ENCODE results near the gene RNLS. TPM values are rescaled to one million over a fixed set of nuclear protein-coding genes. Genes with fewer than 3 reads are reported as not detected.
"Not testable (repeated sequence)": the region's sequence is repeated elsewhere in the genome, so short reads cannot be mapped to it uniquely, and the experiment has no call there.

Gene RNLS
- total RNA-seq, 1 donor from 2014 or later: 10.4 TPM

DNA sequence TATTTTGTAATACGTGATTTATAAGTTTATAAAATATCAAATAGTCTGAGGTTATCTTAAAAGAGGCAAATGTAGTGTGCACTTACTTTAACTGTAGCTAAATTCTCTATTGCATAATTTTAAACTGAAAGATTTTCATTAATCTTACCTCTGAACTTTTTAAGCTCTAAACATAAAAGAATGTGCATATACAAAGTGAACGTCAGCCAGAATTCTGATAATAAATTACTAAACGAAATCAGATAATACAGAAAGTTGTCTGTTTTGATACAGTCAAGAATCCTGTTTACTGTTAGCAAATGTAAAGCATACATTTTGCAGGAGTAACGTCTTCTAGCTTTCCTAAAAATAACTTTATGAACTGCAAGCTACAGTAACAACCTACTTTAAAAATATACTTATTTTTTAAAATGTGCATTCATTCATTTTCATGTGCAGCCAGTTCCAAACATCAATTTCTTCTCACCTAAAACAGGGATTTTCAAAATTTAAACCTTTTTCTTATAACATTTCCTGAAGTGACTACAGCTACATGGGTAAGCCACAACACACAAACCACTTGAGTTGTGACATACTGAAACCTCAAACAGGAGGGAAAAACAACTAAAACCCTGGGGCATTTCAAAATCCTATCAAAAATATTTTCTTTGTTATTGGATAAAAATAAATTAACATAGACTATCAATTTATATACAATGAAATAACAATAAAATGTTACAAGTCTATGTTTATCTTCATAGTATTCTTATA, 92.7 kb downstream of the RNLS start:
- intact Hi-C loops (cut with DNase I): no loop called here
- DNase-seq (ENCODE audit: low spot score): no peak

DNA sequence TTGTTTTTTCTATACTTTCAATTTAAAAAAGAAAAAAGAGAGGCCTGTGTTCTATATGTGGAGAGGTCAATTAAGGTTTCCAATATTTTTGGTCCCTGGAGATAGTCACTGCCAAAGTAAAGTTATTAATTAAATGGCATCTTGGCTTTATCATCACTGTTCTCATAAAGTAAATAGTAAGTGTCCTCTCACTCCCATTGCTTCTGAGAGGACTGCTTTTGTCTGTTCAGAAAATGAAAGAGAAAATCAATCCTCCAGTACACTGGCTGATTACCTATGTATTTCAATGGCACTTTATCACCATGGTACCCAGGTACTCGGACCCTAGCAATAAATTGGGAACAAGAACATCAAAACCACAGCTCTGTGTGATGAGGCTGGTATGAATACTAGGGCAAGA, 94.0 kb downstream of the RNLS start:
- no peak for DNase-seq (ENCODE audit: low spot score)
- intact Hi-C loops (cut with DNase I): no loop called here

DNA sequence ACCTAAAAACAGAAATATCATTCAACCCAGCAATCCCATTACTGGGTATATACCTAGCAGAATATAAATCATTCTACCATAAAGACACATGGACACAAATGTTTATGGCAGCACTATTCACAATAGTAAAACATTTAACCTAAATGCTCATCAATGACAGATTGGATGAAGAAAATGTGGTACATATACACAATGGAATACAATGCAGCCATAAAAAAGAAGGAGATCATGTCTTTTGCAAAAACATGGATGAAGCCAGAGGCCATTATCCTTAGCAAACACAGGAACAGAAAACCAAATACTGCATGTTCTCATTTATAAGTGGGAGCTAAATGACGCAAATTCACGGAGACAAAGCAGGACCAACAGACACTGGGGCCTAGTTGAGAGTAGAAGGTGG, 96.3 kb downstream of the RNLS start:
- DNase-seq (ENCODE audit: low spot score); intact Hi-C loops (cut with DNase I): not testable (repeated sequence)

DNA sequence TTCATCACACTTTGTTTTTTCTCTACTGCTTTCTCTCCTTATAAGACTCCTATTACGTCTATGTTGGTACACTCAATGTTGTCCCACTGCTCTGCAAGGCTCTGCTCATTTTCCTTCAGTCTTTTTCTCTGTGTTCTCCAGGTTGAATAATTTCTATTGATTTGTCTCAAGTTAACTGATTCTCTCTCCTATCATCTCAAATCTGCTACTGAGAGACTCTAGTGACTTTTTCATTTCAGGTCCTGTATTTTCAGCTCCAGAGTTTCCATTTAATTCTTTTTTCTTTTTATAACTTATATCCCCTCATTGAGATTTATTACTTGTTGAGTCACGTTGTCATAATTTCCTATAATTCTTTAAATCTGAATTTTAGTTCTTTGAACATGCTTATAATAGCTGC, 100.9 kb downstream of the RNLS start:
- no peak for DNase-seq (ENCODE audit: low spot score)
- intact Hi-C loops (cut with DNase I): no loop called here

DNA sequence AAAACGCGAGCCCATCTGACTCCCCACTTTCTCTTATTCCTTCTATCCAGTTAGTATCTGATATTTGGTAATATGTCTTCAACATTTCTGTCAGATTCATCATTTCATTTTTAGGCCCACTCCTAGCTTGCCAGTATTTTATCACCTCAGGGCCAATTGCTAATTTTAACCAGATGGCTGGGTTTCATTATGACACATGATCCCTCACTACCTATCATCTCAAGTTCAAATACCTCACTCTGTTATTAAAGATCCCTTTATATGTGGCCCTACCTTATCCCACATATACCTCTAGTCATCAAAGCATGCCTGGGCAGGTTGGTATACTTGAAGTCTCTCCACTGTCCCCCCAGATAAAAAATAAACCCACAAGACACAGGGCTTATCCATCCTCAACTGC, 104.9 kb downstream of the RNLS start:
- no peak for DNase-seq (ENCODE audit: low spot score)
- intact Hi-C loops (cut with DNase I): no loop called here

DNA sequence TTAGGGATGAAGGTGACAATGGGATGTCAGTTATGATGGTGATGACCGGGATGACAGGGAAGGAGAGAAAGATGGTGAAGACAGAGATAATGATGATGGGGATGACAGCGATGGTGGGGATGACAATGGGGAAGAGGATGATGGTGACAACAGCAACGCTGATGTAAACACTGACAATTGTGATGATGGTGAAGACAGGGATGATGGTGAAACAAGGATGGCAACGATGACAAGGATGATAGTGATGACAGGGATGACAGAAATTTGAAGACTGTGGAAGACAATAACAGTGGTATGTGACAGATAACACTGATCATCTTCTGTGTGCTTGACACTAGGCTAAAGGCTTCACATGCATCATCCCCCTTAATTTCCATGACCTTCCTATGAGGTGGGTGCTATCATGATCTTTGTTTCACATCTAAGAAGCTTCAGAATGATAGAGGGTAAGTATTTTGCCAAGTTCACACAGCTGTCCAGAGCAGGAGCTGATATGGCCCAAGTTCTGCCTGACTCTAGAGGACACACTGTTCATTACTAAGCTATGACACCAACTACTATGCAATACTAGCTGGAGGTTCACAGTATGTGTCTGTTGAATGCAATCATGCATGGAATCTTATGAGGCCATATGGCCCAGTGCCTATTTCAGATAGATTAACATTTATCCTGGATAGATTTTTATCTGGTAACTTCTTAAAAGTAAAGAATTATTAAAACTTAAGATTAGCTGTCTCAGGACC, 105.6 kb downstream of the RNLS start:
- intact Hi-C loops (cut with DNase I): no loop called here
- no peak for DNase-seq (ENCODE audit: low spot score)

DNA sequence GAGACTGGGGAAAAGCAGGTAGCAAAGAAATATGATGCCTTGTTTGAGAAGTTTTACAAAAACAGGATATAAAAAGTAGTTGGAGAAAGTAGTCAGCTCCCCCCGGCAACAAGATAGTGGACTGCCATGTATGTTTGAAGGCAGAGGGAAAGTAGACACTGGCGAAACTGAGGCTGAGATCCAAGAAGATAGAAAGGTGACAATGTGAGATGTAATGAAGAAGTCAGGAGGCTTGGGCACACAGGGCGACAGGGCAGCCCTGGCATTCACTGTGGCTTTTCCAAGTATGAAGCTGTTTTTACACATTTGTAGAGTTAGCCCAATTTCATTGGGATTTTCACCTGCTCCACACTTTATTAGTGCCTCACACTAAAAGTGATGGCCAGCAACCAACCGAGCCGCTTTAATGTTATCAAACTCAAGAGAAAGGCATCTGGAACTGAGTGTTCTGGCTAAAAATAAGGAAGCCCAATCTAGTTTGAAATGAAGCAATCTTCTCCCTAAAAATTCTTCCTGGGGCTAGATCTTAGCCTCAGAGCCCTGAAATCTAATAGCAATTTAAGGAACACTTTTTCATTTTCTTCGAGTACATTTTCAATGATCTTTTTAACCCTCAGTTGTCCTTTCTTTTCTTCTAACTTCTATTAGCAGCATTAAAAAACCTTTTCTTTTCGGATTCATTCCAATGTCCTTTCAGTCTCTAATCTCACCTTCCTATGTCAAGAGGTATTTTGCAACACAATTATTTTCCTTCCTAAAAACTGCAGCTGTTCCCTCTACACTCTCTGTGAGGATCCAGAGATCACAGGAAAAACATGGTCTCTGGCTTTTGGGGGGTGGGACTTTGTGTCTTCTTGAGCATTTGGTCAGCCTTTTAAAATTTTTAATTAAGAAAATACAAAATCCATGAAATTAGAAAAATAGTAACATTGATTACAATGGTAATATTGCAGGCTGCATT, 108.0 kb downstream of the RNLS start:
- no peak for DNase-seq (ENCODE audit: low spot score)
- intact Hi-C loops (cut with DNase I): no loop called here

DNA sequence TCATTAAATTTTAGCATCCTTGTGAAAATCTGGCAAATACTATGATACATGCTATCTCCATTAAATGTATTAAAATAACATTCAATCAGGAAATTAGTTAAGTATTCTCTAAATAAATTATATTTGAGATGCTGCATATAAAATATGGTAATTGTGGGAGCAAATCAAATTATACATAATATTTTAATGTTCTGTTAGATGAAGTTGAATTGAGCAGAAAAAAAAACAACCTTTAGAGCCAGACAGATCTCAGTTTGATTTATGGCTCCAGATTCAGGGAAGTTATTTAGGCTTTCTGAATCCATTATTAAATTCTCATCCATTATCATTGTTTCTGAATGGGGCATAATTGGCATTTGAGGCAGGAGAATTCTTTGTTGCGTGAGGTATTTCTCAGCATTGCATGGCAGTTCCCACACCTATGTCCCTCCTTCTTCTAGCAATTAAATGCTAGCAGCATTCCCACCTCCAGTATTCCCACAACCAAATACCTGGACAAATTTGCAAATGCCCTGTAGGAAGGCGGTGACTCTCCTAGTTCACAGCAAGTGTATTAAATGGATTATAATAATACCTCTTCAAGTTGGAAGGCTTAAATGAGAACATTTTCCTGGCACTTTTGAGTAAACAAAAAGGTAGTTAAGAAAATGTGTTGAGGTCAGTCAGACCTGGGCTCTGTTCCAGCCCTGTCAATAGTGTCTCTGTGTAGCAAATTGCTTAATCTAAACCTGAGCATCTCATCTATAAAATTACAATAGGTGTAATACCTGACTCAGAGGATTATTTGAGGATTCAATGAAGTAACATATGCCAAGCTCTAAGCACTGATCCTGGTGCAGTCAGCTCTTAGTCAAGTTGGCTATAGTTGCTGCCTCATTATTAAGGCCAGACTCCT, 108.9 kb downstream of the RNLS start:
- intact Hi-C loops (cut with DNase I): no loop called here
- DNase-seq (ENCODE audit: low spot score): no peak

DNA sequence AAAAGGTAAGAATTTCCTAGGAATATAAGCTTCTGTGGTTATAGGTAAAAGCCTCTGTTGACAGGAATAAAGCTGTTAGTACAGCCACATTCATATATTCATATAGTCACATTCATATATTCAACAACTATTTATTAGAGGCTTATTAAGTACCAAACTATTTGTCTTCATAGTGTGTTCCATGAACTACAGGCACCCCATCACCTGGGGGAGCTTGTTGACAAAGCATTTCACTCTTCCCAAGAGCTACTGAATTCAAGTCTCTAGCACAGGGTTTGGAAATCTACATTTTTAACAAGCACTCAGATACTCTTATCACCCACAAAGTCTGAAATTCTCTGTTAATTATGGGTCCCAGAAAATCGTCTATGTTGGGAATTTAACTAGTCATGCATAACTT, 110.6 kb downstream of the RNLS start:
- intact Hi-C loops (cut with DNase I): no loop called here

DNA sequence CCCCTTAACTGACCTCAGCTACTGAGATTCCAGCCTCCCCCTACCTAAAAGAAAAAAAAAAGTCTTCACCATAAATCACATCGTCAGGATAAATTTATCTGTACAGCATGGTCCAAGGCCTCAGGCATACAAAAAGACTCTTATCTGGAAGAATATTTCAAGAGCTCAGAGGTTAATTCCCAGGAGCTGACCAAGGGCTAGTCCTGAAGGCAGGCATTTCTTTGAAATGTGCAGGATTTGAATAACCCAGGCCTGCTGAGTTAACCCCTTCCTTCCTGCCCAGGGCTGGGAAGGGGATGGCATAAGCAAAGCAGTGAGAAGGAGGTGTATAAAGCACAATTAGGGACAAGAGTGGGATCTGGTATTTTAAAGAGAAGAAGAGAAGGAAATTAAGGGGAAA, 111.2 kb downstream of the RNLS start:
- DNase-seq (ENCODE audit: low spot score): no peak
- intact Hi-C loops (cut with DNase I): no loop called here

More for the DNA sequence above, 110.6 kb downstream of the RNLS start:
- no peak for DNase-seq (ENCODE audit: low spot score)

DNA sequence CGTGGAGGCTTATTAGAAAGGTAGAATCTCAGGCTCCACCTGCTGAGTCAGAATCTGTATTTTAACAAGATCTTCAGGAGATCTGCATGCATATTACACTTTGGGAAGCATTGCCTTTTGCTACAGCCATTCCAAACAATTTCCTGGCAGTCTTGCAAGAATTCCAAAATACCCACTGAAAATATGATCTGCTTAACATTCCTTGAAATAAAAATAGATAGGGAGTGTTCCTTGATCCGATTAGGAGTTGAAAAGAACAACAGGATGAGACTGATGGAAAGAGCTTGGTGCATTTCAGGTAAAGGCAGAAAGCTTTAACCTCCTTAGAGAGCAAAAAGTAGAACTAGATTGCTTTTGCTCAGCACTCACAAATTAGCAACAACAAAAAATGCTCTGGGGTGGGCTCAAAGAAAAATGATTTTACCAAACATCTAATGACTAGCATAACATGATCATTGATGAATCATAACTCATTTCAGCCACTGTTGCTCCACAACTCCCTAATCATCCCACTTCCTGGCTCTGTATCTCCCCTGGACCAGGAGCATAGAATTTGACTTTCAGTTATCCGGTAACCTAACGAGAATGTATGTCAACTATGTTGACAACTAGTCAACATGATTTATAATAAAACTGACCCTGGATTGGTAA, 115.2 kb downstream of the RNLS start:
- intact Hi-C loops (cut with DNase I): no loop called here

DNA sequence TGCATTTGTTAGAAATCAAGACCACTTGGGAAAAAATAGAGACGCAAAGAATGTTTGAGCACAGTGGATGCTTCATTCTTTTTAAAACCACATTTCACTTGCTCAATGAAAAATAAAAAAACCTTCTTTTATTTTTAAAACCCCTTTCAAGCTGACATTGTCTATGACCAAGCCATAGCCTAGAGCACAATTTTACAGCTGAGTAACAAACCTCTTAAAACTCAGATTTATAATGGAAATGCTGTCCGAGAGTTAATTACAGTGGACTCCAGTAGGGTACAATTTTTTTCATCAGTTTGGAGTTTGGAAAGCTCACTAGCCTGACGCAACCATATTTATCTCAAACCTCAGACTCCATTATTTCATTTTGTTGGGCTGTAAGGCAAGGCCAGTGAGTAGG, 116.3 kb downstream of the RNLS start:
- intact Hi-C loops (cut with DNase I): no loop called here

More for the DNA sequence above, 115.2 kb downstream of the RNLS start:
- no peak for DNase-seq (ENCODE audit: low spot score)

DNA sequence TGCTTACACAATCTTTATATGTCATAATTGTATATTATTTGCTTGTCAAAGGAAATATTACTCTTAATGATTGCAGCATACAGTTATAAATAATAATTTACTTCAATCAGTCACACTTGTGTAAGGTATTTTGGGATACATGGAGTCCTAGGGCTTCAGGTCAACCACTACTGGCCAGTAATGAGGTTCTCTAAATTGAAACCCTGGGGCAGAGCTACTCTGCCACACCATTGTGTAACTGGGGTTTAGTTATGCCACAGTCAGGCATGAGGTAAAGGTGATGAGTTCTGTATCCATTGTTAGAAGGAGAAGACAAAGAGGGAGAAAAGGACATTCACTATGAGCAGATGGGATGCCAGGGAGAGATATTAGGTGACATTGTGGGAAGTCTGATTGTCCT, 117.4 kb downstream of the RNLS start:
- DNase-seq (ENCODE audit: low spot score): no peak
- intact Hi-C loops (cut with DNase I): no loop called here

More for the DNA sequence above, 116.3 kb downstream of the RNLS start:
- no peak for DNase-seq (ENCODE audit: low spot score)

DNA sequence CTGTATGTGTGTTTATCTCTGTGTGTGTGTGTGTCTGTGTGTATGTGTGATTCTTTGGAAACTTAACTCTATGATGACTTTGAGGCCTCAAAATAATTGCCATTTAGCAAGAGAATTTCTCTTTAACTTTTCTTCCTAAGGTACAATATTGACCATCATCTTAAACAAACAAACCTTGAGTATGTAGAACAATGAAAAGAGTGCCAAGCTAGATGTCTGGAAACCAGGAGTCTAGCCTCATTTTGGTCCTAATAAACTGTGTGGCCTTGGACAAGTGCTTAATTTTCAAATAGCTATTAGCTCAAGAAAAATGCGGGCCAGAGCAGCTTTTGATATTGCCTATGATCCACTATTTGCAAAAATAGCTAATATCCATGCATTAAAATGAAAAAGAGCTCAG, 119.3 kb downstream of the RNLS start:
- intact Hi-C loops (cut with DNase I): no loop called here
- no peak for DNase-seq (ENCODE audit: low spot score)

DNA sequence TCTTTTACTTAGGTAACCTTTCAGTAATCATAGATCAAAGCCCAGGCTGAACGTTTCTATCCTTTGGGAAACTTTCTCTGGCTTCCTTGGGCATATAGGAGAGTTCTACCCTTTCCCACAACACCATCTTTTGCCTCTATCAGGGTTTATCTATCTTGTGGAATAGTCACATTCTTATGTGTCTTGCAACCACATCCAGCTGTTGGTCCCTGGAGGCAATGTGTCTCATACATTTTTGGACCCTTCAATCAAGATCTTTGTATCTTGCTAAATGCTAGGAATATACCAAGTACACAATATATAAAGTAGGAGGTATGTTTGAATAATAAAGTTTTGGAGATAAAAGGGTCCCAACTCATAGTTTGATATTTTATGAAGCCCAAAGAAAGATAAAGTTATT, 121.7 kb downstream of the RNLS start:
- intact Hi-C loops (cut with DNase I): no loop called here
- DNase-seq (ENCODE audit: low spot score): no peak

DNA sequence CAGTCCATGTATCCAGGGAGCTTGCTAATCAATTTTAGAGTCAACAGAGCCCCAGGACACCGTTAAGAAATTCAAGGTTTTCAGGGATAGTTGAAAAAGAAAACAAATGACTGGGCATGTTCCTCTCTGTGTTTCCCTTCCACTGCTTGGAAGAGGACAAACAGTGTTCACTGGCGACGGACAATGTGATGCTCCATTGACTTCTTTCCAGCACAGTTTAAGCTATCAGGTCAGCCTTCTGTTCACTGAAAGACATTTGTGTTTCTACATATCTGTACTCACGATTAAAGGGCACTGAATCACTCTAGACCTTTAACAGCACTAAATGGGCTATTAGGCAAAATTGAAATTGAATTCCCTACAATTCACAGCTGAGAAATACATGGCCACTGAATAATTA, 123.6 kb downstream of the RNLS start:
- no peak for DNase-seq (ENCODE audit: low spot score)
- intact Hi-C loops (cut with DNase I): no loop called here

DNA sequence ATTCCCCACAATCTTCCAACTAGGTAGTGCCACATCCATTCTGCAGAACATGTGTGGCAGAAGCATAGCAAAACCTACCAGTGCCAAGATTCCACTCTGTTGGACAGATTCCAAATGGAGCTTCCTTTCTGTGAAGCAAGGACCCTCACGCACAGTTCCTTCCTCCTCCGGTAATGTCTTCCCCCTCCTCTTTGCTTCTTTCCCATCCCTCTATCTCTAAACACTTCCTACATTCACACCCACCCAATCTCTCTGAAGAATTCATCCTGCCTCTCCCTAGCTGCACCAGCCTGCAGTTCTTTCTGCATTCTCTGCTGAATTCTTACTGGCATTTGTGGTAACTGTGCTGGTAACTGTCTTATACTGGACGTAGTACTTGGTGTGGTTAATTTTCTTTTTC, 124.9 kb downstream of the RNLS start:
- intact Hi-C loops (cut with DNase I): no loop called here
- no peak for DNase-seq (ENCODE audit: low spot score)

DNA sequence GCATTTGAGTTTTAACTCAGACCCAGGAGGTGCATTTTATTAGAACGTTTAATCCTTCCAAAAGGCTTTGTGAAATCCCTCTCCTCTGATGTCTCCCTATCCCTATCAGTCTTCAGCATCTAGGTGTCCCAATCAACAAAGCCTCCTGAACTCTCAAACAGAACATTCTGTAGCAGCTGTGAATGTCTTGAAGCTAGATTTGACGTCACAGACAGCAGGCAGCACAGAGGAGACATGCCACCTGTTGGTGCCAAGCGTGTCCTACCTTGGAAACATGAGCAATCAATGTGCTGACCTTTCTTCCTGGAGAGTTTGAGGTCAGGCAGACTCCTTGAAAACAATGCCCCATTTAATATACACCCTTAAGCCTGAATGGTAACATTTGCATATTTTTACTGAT, 125.5 kb downstream of the RNLS start:
- intact Hi-C loops (cut with DNase I): no loop called here

DNA sequence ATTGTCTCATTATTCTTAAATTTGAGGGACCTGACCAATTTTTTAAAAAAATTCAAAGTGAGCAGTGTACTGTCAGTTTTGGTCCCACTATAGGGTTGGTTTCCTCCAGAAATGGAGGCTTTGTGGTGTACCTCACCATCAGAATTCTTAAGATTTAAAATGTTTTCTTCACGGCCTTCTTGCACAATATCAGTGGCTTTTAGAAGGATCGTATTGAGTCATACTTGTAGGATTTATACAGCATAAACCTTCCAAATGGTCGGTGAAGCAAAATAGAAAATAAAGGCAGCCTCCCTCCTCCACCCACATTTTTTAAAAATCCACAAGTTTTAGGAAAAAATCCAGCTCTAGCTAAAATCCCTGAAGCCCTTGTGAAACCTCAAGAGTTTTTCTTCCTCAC, 126.4 kb downstream of the RNLS start:
- intact Hi-C loops (cut with DNase I): no loop called here

More for the DNA sequence above, 125.5 kb downstream of the RNLS start:
- DNase-seq (ENCODE audit: low spot score): no peak

More for the DNA sequence above, 126.4 kb downstream of the RNLS start:
- DNase-seq (ENCODE audit: low spot score): no peak
